ENCODE results near the gene KNDC1.
"Not testable (repeated sequence)": the region's sequence is repeated elsewhere in the genome, so short reads cannot be mapped to it uniquely, and the experiment has no call there.

The KNDC1 gene

DNA sequence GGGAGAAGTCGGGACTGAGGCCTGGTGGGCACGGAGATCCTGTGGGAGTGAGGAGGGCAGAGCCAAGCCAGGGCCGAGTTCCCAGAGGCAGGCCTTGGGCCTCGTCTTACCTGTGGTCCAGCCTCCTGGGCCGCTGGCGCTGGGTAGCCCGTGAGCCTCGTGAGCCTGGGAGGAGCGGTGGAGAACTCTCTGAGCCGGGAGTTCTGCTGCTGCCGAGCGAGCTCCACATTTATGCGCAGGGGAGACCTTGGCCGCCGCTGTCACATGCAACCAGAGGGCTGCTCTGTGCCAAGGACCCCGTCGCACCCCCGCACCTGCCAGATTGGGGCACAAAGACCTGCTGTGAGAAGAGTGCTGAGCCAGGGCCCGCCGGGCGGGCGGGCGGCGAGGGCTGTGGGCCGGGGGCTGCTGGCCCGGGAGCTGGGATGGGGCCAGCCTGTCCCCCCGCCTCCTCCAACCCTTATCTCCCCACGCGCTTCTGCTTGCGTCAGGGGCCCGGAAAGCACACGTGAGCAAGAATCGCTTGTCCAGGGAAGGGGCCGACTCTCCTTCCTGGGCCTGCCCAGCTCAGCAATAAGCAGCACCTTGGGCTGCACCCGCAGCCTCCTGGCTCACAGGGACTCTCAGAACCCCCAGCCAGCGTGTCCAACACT lies 87.8 kb downstream of the KNDC1 start:
- no peak for DNase-seq

GRCh38 chr10:133248334-133248715 lies 88.3 kb downstream of the KNDC1 start:
- no peak for DNase-seq

DNA sequence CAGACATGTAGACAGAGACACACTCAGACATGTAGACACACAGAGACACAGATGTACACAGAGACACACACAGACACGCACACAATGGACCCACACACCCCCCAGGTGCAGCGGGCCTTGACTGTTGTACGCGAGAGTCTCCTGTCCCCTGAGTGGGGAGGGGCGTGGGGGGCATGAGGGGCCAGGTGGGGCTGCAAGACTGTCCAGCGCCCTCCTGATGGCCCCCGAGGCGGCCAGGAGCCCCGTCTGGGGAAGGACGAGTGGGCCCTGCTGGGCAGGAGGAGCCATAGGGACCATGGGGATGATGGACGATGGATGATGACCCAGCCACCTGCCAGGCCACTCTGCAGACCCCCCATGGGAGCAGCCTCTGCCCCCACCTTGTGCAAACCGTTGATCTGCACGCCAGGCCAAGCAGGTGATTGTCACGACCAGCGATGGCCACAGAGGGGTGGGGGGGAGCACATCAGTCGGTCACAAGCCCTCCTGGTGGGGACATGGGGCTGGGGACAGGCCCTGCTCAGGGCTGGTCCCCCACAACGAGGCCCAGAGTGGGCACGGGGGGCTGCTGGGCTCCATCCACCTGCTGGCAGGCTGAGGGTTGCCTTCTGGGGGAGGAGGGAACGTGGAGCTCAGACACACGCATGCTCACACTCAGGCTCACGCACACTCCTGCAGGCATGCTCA lies 89.2 kb downstream of the KNDC1 start:
- DNase-seq, result no peak

GRCh38 chr10:133249975-133250754 lies 90.1 kb downstream of the KNDC1 start:
- DNase-seq, result no peak

GRCh38 chr10:133251388-133252222 lies 91.6 kb downstream of the KNDC1 start:
- no peak for DNase-seq

GRCh38 chr10:133252223-133252552 lies 92.2 kb downstream of the KNDC1 start:
- no peak for DNase-seq

- no peak for DNase-seq
Measured at GRCh38 chr10:133253361-133253955, 93.4 kb downstream of the KNDC1 start.

GRCh38 chr10:133254421-133255120 lies 94.6 kb downstream of the KNDC1 start:
- DNase-seq, result no peak

GRCh38 chr10:133255323-133255722 lies 95.3 kb downstream of the KNDC1 start:
- no peak for DNase-seq

GRCh38 chr10:133257489-133258065 lies 97.6 kb downstream of the KNDC1 start:
- no peak for DNase-seq

- no peak for DNase-seq
Measured at GRCh38 chr10:133258066-133258817, 98.2 kb downstream of the KNDC1 start.

- DNase-seq, result peak; percentile 77
Measured at GRCh38 chr10:133258818-133259601, 99.0 kb downstream of the KNDC1 start.

DNA sequence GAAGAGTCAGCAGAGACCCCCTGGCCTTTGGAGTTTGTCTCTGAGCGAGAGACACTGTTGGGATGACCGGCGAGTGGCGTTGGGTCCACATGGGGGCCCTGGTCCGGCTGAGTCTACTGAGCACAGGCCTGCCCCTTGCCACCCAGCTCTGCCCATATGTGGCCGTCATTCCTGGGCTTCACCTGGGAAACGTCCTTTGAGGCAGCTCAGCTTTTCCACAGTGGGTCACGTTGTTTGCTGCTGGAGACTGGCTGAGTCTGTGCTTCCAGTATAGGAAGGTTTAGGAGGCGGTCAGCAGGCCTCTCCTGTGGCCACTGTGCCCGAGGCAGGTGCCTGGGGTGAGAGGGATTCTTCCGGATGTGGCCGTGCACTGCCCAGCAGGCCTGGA lies 99.6 kb downstream of the KNDC1 start:
- no peak for DNase-seq

DNA sequence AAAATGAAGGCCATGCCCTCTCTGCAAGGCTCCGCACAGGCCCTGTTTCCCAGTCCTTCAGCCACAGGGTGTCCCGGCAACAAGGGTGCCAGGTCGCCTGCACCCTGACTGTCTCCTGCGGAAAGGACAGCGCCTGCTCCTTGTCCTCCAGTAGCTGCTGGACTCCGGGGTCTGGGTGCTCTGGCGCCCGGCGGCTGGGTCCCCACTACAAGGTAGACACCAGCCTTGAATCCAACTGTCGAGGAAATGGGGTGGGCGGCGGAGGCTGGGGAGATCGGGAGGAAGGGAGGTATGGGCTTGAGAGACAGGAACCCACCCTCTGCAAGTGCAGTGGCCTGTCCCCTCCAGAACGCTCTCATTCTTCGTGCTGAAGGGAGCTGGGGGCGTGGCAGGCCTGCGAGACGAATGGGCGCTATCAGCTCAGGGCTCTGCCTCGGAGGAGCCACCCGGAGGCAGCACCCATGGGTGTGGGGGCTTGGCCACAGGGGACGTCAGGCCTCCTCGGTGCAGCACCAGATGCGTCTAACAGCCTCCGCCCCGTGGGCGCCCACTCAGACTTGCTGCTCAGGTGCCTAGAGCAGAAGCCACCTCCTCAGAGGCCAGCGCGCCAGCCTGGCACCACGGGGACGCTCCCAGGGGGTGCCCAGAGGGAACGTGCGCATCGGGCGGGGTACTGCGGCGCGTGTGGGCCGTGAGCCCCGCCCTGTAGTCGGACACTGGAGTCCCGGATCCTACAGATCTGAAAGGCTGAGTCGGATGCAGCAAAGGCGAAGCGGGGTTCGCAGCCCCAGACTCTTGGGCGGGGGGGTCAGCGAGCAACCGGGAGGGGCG lies 101.1 kb downstream of the KNDC1 start:
- peak; percentile 69 for DNase-seq

GRCh38 chr10:133261726-133262325 lies 101.8 kb downstream of the KNDC1 start:
- peak; percentile 80 for DNase-seq

GRCh38 chr10:133262696-133263095 lies 102.7 kb downstream of the KNDC1 start:
- no peak for DNase-seq

- no peak for DNase-seq
Measured at GRCh38 chr10:133263674-133264073, 103.7 kb downstream of the KNDC1 start.

DNA sequence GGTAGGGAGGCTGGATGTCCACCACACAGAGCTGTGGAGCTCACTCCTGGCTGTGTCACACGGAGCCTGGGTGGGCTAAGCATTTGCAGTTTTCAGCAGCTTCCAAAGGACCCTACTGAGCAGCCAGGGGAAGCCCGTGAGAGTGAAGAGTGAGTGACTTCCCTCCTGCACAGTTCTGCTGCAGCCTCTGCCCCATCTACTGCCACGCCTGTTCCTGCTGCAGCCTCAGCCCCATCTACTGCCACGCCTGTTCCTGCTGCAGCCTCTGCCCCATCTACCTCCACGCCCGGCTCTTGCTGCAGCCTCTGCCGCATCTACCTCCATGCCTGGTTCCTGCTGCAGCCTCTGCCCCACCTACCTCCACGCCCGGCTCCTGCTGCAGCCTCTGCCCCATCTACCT lies 104.4 kb downstream of the KNDC1 start:
- DNase-seq, result no peak

GRCh38 chr10:133265052-133265451 lies 105.0 kb downstream of the KNDC1 start:
- DNase-seq, result not testable (repeated sequence)
